ENCODE measurements around the gene BIN1. TPM values are rescaled to one million over a fixed set of nuclear protein-coding genes. Genes with fewer than 3 reads are reported as not detected.

BIN1 gene
- total and polyA plus RNA-seq, 2 donors (not counting 1 experiment from before 2014, with no cell fraction given) = 90.6 to 92.3 TPM

- POLR2A ChIA-PET = no interaction called here
- no peak overlapping the region for H3K27ac Mint-ChIP-seq
- no peaks in the 10 kb centered on the region for H3K79me2 ChIP-seq (ENCODE audit: control insufficient read depth, insufficient read depth, low read length)
- H3K4me1 Mint-ChIP-seq = peaks cover 4% of the 10 kb centered on the region
- H3K4me1 ChIP-seq (ENCODE audit: control insufficient read depth in 2 of 2, insufficient read depth in 2 of 2, low read length in 2 of 2) = peaks cover 7 to 8% of the 10 kb centered on the region in 2 donors
- no peaks in the 10 kb centered on the region for H4K20me1 ChIP-seq (ENCODE audit: control insufficient read depth, insufficient read depth, low read length, poor library complexity, severe bottlenecking)
- no peak for ATAC-seq (ENCODE audit: low read depth)
- H3K4me3 Mint-ChIP-seq = no peak overlapping the region
- H3K9me3 ChIP-seq (ENCODE audit: control extremely low read depth in 1 of 3, control insufficient read depth in 2 of 3, insufficient read depth in 1 of 3, low read length in 2 of 3) = no peaks in the 10 kb centered on the region
- no peak overlapping the region for H3K4me3 ChIP-seq (ENCODE audit: control extremely low read depth in 1 of 5, extremely low read depth in 1 of 5, insufficient read depth in 1 of 5, low read depth in 2 of 5, low read length in 4 of 5)
- H3K4me2 ChIP-seq (replicated peaks; ENCODE audit: low read depth, low read length, poor library complexity, severe bottlenecking) = no peak overlapping the region
- 83% methylated on average over 5 of the region's 6 CpGs for WGBS (ENCODE audit: insufficient coverage)
- H3K9me3 Mint-ChIP-seq (ENCODE audit: insufficient read depth) = no peaks in the 10 kb centered on the region
- peaks cover 0 to 11% (median 4%) of the 10 kb centered on the region in 4 experiments for H3K27me3 ChIP-seq (replicated peaks in 1 of 4; ENCODE audit: control extremely low read depth in 1 of 4, control insufficient read depth in 3 of 4, insufficient read depth in 4 of 4, low read length in 3 of 4)
- no peaks in the 10 kb centered on the region for H3K27me3 Mint-ChIP-seq
- H2AFZ ChIP-seq (ENCODE audit: insufficient read depth, low read depth, low read length, poor library complexity, severe bottlenecking) = no peak overlapping the region
- TF ChIP-seq EZH2 (IDR thresholded peaks at IDR 0.05; ENCODE audit: borderline replicate concordance, insufficient read depth, low read depth, low read length, poor library complexity, severe bottlenecking) (no peak), CTCF (IDR thresholded peaks at IDR 0.05) (no peak)
- no peak overlapping the region for H3K27ac ChIP-seq (ENCODE audit: low read length in 2 of 2)
- no peak overlapping the region for H3K9ac ChIP-seq (ENCODE audit: low read length)
- CTCF ChIA-PET = interaction anchor here (1.2 kb wide), 1 partner anchor 33 kb away, joined by 4 read pairs; no protein-coding TSS in a partner anchor
- DNase-seq = no peak
- intact Hi-C loops (cut with micrococcal nuclease) = no loop called here
- no peaks in the 10 kb centered on the region for H3K36me3 ChIP-seq (replicated peaks in 1 of 2; ENCODE audit: control extremely low read depth in 1 of 2, control insufficient read depth in 1 of 2, extremely low read depth in 1 of 2, insufficient read depth in 2 of 2, low read length in 1 of 2)
Observed at GRCh38 chr2:127101048-127101611, 5.8 kb downstream of the BIN1 start.

- H4K20me1 ChIP-seq (ENCODE audit: control insufficient read depth, insufficient read depth, low read length, poor library complexity, severe bottlenecking) = no peaks in the 10 kb centered on the region
- ChIA-PET CTCF (interaction anchor here (1.0 kb wide), 1 partner anchor 33 kb away, joined by 4 read pairs; no protein-coding TSS in a partner anchor), POLR2A (no interaction called here)
- no peak overlapping the region for H3K27ac ChIP-seq (ENCODE audit: low read length in 2 of 2)
- Mint-ChIP-seq H3K9me3 (ENCODE audit: insufficient read depth) (no peaks in the 10 kb centered on the region), H3K4me1 (peaks cover 4% of the 10 kb centered on the region), H3K27me3 (no peaks in the 10 kb centered on the region), H3K4me3 (no peak overlapping the region), H3K27ac (no peak overlapping the region)
- no peak overlapping the region for H2AFZ ChIP-seq (ENCODE audit: insufficient read depth, low read depth, low read length, poor library complexity, severe bottlenecking)
- H3K4me3 ChIP-seq (ENCODE audit: control extremely low read depth in 1 of 5, extremely low read depth in 1 of 5, insufficient read depth in 1 of 5, low read depth in 2 of 5, low read length in 4 of 5) = no peak overlapping the region
- H3K4me1 ChIP-seq (ENCODE audit: control insufficient read depth in 2 of 2, insufficient read depth in 2 of 2, low read length in 2 of 2) = peaks cover under 1% of the 10 kb centered on the region in 2 donors
- no peak overlapping the region for H3K9ac ChIP-seq (ENCODE audit: low read length)
- H3K27me3 ChIP-seq (replicated peaks in 1 of 4; ENCODE audit: control extremely low read depth in 1 of 4, control insufficient read depth in 3 of 4, insufficient read depth in 4 of 4, low read length in 3 of 4) = peaks cover 0 to 4% (median under 1%) of the 10 kb centered on the region in 4 experiments
- H3K9me3 ChIP-seq (ENCODE audit: control extremely low read depth in 1 of 3, control insufficient read depth in 2 of 3, insufficient read depth in 1 of 3, low read length in 2 of 3) = no peaks in the 10 kb centered on the region
- no peaks in the 10 kb centered on the region for H3K36me3 ChIP-seq (replicated peaks in 1 of 2; ENCODE audit: control extremely low read depth in 1 of 2, control insufficient read depth in 1 of 2, extremely low read depth in 1 of 2, insufficient read depth in 2 of 2, low read length in 1 of 2)
- ATAC-seq (ENCODE audit: low read depth) (no peak), DNase-seq (no peak)
- TF ChIP-seq CTCF (IDR thresholded peaks at IDR 0.05) = no peak
- no peak for TF ChIP-seq EZH2 (IDR thresholded peaks at IDR 0.05; ENCODE audit: borderline replicate concordance, insufficient read depth, low read depth, low read length, poor library complexity, severe bottlenecking)
- WGBS (ENCODE audit: insufficient coverage) = 91% methylated on average over 12 of the region's 15 CpGs
- H3K79me2 ChIP-seq (ENCODE audit: control insufficient read depth, insufficient read depth, low read length) = no peaks in the 10 kb centered on the region
- intact Hi-C loops (cut with micrococcal nuclease) = no loop called here
- H3K4me2 ChIP-seq (replicated peaks; ENCODE audit: low read depth, low read length, poor library complexity, severe bottlenecking) = no peak overlapping the region
Observed at GRCh38 chr2:127100251-127101047, 6.5 kb downstream of the BIN1 start.
